Suprapubic skin (tissue), 4 donors: ENCODE measurements around the gene FSCN2.

Experiments
- EP300 ChIP-seq: sonication (generic); formaldehyde crosslinking; IDR thresholded peaks from one replicate; pipeline ENCODE4 v1.6.1; 2017; ENCODE audit warnings: antibody characterized with exemption
- POLR2AphosphoS5 ChIP-seq, 3 donors: sonication (generic); formaldehyde crosslinking; IDR thresholded peaks; one replicate each; pipeline ENCODE4 v1.6.1; 2017; ENCODE audit warnings: antibody characterized with exemption in 3 of 3
- TF ChIP-seq, protein P1 (sequence below), 2 donors: fragments of 200-600 bp in 1 of 2; fragments of 450-650 bp in 1 of 2; sonication (generic) in 1 of 2; IDR thresholded peaks; one replicate each; pipeline ENCODE4 v1.5.1; 2016 to 2019; ENCODE audit warnings: antibody characterized with exemption in 2 of 2, mild to moderate bottlenecking in 1 of 2, moderate library complexity in 1 of 2

DNA sequence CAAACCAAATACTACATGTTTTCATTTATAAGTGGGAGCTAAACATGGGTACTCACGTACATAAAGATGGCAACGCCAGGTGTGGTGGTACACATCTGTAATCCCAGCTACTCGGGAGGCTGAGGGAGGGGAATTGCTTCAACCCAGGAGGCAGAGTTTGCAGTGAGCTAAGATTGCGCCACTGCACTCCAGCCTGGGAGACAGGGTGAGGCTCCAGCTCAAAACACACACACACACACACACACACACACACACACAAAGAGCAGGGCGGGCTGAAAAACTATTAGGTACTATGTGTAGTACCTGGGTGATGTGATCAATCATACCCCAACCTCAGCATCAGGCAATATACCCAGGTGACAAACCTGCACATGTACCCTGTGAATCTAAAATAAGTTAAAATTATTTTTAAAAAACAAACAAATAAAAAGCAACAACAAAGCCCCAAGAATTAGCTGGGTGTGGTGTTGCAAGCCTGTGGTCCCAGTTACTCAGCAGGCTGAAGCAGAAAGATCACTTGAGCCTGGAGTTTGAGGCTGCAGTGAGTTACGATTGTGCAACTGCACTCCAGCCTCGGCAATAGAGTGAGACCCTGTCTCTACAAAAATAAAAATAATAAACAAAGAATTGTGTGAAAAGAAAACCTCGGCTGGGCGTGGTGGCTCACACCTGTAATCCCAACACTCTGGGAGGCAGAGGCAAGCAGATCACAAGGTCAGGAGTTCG is 35.8 kb downstream of the FSCN2 start:
- no peak for TF ChIP-seq POLR2AphosphoS5 (IDR thresholded peaks at IDR 0.05)
- TF ChIP-seq, protein P1, sequence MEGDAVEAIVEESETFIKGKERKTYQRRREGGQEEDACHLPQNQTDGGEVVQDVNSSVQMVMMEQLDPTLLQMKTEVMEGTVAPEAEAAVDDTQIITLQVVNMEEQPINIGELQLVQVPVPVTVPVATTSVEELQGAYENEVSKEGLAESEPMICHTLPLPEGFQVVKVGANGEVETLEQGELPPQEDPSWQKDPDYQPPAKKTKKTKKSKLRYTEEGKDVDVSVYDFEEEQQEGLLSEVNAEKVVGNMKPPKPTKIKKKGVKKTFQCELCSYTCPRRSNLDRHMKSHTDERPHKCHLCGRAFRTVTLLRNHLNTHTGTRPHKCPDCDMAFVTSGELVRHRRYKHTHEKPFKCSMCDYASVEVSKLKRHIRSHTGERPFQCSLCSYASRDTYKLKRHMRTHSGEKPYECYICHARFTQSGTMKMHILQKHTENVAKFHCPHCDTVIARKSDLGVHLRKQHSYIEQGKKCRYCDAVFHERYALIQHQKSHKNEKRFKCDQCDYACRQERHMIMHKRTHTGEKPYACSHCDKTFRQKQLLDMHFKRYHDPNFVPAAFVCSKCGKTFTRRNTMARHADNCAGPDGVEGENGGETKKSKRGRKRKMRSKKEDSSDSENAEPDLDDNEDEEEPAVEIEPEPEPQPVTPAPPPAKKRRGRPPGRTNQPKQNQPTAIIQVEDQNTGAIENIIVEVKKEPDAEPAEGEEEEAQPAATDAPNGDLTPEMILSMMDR (IDR thresholded peaks at IDR 0.05), result no peak
- TF ChIP-seq EP300, result no peak
